SK-N-SH (cell line): Measurements from ENCODE around the gene BOLA3. TPM values are rescaled to one million over a fixed set of nuclear protein-coding genes. Genes with fewer than 3 reads are reported as not detected.

Source experiments
- CTCF ChIA-PET: fragments of 300-600, 350-600 bp; formaldehyde crosslinking; extraction: SDS; loops from one replicate; lab custom pipeline; 2021; lab: Yijun Ruan, JAX
- POLR2A ChIA-PET: fragments of 350-600 bp; sonication (Branson Sonifier 250); formaldehyde crosslinking; extraction: SDS; loops from one replicate; lab custom pipeline; 2020; ENCODE audit warnings: antibody characterized with exemption, inconsistent platforms; lab: Yijun Ruan, JAX
- DNase-seq: peaks from one replicate; pipeline ENCODE4 v3.0.0; 2012
- H2AFZ ChIP-seq: fragments of 200-600 bp; sonication (generic); 2 replicates; pipeline ENCODE4 v1.8.1; 2016; ENCODE audit warnings: antibody characterized with exemption, mild to moderate bottlenecking, low read depth
- H3F3A ChIP-seq: fragments of 200-600 bp; sonication (generic); replicated peaks from 2 replicates; pipeline ENCODE3; 2016; ENCODE audit warnings: antibody characterized with exemption, mild to moderate bottlenecking; ENCODE audit not compliant: insufficient read depth
- H3K27ac ChIP-seq, 2 experiments: fragments of 200-500 bp in 1 of 2; fragments of 200-600 bp in 1 of 2; sonication (Bioruptor generic) in 1 of 2; sonication (generic), shearing (Covaris generic) in 1 of 2; 2 replicates each; pipeline versions ENCODE4 v1.5.1 to v1.6.1; 2014 to 2016; ENCODE audit warnings: low read depth in 2 of 2, inconsistent platforms in 1 of 2, low read length in 1 of 2, mild to moderate bottlenecking in 1 of 2, mixed read lengths in 1 of 2
- H3K27me3 ChIP-seq: fragments of 200-600 bp; sonication (generic), shearing (Covaris generic); 2 replicates; pipeline ENCODE4 v1.6.1; 2016; ENCODE audit warnings: mixed run types; ENCODE audit not compliant: insufficient read depth
- H3K36me3 ChIP-seq, 2 experiments: fragments of 200-500 bp in 1 of 2; fragments of 200-600 bp in 1 of 2; sonication (Bioruptor generic) in 1 of 2; sonication (generic) in 1 of 2; replicated peaks in 1 of 2; 2 replicates each; pipeline versions ENCODE3 to v1.5.1; 2014 to 2016; ENCODE audit warnings: low read length in 1 of 2, mild to moderate bottlenecking in 1 of 2; ENCODE audit not compliant: insufficient read depth in 2 of 2, control insufficient read depth in 1 of 2
- H3K4me1 ChIP-seq, 2 experiments: fragments of 200-500 bp in 1 of 2; fragments of 200-600 bp in 1 of 2; sonication (Bioruptor generic) in 1 of 2; sonication (generic), shearing (Covaris generic) in 1 of 2; 2 replicates each; pipeline versions ENCODE4 v1.5.1 to v1.6.1; 2014 to 2016; ENCODE audit warnings: low read depth in 1 of 2, low read length in 1 of 2, mixed run types in 1 of 2; ENCODE audit not compliant: insufficient read depth in 2 of 2, control insufficient read depth in 1 of 2
- H3K4me2 ChIP-seq: fragments of 200-600 bp; sonication (generic), shearing (Covaris generic); 2 replicates; pipeline ENCODE4 v1.6.1; 2017; ENCODE audit warnings: mixed run types
- H3K4me3 ChIP-seq, 2 experiments: fragments of 200-500 bp in 1 of 2; fragments of 200-600 bp in 1 of 2; sonication (Bioruptor generic) in 1 of 2; sonication (generic), shearing (Covaris generic) in 1 of 2; 2 replicates each; pipeline versions ENCODE4 v1.5.1 to v1.8.1; 2014 to 2016; ENCODE audit warnings: low read depth in 2 of 2, inconsistent platforms in 1 of 2, low read length in 1 of 2, mild to moderate bottlenecking in 1 of 2, mixed read lengths in 1 of 2, moderate library complexity in 1 of 2
- H3K79me2 ChIP-seq: fragments of 200-600 bp; sonication (generic); 2 replicates; pipeline ENCODE4 v1.8.1; 2017; ENCODE audit warnings: mild to moderate bottlenecking; ENCODE audit not compliant: insufficient read depth
- H3K9ac ChIP-seq: fragments of 200-600 bp; sonication (generic); 2 replicates; pipeline ENCODE4 v1.6.1; 2017; ENCODE audit warnings: mixed run types
- H3K9me2 ChIP-seq: fragments of 200-600 bp; sonication (generic); 2 replicates; pipeline ENCODE4 v1.6.1; 2017; ENCODE audit warnings: mixed run types
- H3K9me3 ChIP-seq: fragments of 200-600 bp; sonication (generic); 2 replicates; pipeline ENCODE4 v1.6.1; 2017; ENCODE audit warnings: mixed run types, mild to moderate bottlenecking, moderate library complexity
- H4K20me1 ChIP-seq: fragments of 200-600 bp; sonication (generic); 2 replicates; pipeline ENCODE4 v1.6.1; 2017; ENCODE audit warnings: mild to moderate bottlenecking, mixed run types; ENCODE audit not compliant: insufficient read depth
- ELF1 ChIP-seq: IDR thresholded peaks from 2 replicates; pipeline ENCODE4 v1.4.0; 2012
- EZH2phosphoT487 ChIP-seq: fragments of 200-600 bp; sonication (generic); IDR thresholded peaks from 2 replicates; pipeline ENCODE4 v1.6.1; 2017; ENCODE audit warnings: low read depth, mixed run types, mild to moderate bottlenecking, antibody characterized with exemption, moderate library complexity, borderline replicate concordance
- FOSL2 ChIP-seq: IDR thresholded peaks from 2 replicates; pipeline ENCODE4 v1.4.0; 2012; ENCODE audit warnings: low read depth, mild to moderate bottlenecking, moderate library complexity, borderline replicate concordance
- FOXJ3 ChIP-seq: sonication (generic); formaldehyde crosslinking; IDR thresholded peaks from 2 replicates; pipeline ENCODE4 v1.5.1; 2020; ENCODE audit warnings: mild to moderate bottlenecking, missing genetic modification reagents
- FOXM1 ChIP-seq: IDR thresholded peaks from 2 replicates; pipeline ENCODE4 v1.4.0; 2012; ENCODE audit warnings: low read depth, mild to moderate bottlenecking
- GABPA ChIP-seq: IDR thresholded peaks from 2 replicates; pipeline ENCODE4 v1.4.0; 2012; ENCODE audit warnings: low read depth, mild to moderate bottlenecking
- JUND ChIP-seq: IDR thresholded peaks from 2 replicates; pipeline ENCODE4 v1.4.0; 2012
- MEF2A ChIP-seq: IDR thresholded peaks from 2 replicates; pipeline ENCODE4 v1.4.0; 2012; ENCODE audit warnings: low read depth, borderline replicate concordance
- MXI1 ChIP-seq: IDR thresholded peaks from 2 replicates; pipeline ENCODE4 v1.6.1; 2012; ENCODE audit warnings: mild to moderate bottlenecking, low read depth, low read length, improper control_type of control experiment
- NFIC ChIP-seq: IDR thresholded peaks from 2 replicates; pipeline ENCODE4 v1.4.0; 2012; ENCODE audit warnings: borderline replicate concordance
- NRF1 ChIP-seq: IDR thresholded peaks from 2 replicates; pipeline ENCODE4 v1.6.1; 2012; ENCODE audit warnings: low read depth, mild to moderate bottlenecking, low read length
- POLR2AphosphoS5 ChIP-seq: IDR thresholded peaks from 2 replicates; pipeline ENCODE4 v1.6.1; 2012; ENCODE audit warnings: low read depth, low read length
- RFX5 ChIP-seq: IDR thresholded peaks from 2 replicates; pipeline ENCODE4 v1.6.1; 2012; ENCODE audit warnings: mild to moderate bottlenecking, improper control_type of control experiment, low read length
- RXRA ChIP-seq: IDR thresholded peaks from 2 replicates; pipeline ENCODE4 v1.4.0; 2012; ENCODE audit warnings: low read depth, mild to moderate bottlenecking, borderline replicate concordance
- SIN3A ChIP-seq: IDR thresholded peaks from 2 replicates; pipeline ENCODE4 v1.6.1; 2012; ENCODE audit warnings: low read depth, mild to moderate bottlenecking, low read length, moderate library complexity, borderline replicate concordance
- TAF1 ChIP-seq: IDR thresholded peaks from 2 replicates; pipeline ENCODE4 v1.6.1; 2012; ENCODE audit warnings: low read depth, mild to moderate bottlenecking, low read length, moderate library complexity, borderline replicate concordance
- TCF12 ChIP-seq: IDR thresholded peaks from 2 replicates; pipeline ENCODE4 v1.4.0; 2012
- TEAD4 ChIP-seq: IDR thresholded peaks from 2 replicates; pipeline ENCODE4 v1.4.0; 2012; ENCODE audit warnings: mild to moderate bottlenecking, borderline replicate concordance; ENCODE audit not compliant: insufficient read depth
- USF2 ChIP-seq: fragments of 150-350 bp; IDR thresholded peaks from 2 replicates; pipeline ENCODE4 v1.6.1; 2017; ENCODE audit warnings: antibody characterized with exemption, low read length, low read depth, borderline replicate concordance
- YY1 ChIP-seq: IDR thresholded peaks from 2 replicates; pipeline ENCODE4 v1.4.0; 2012; ENCODE audit warnings: low read depth, mild to moderate bottlenecking
- ZBTB33 ChIP-seq: IDR thresholded peaks from 2 replicates; pipeline ENCODE4 v1.4.0; 2012; ENCODE audit warnings: low read depth, borderline replicate concordance
- WGBS: methylation state at CpG from one replicate; pipeline ENCODE4 v1.1.6; 2017; ENCODE audit warnings: low lambda C conversion rate; 5-methylcytosine and 5-hydroxymethylcytosine counted together
- polyA plus RNA-seq, 3 experiments: library from polyadenylated mRNA; depleted of rRNA; stranded (reverse); fragments of >200 nt; gene quantifications; 2 replicates each; pipeline ENCODE4 v1.2.3, GENCODE V29; 2012
- TF ChIP-seq, protein P1 (sequence below): IDR thresholded peaks from 2 replicates; pipeline ENCODE4 v1.6.1; 2012; ENCODE audit warnings: mild to moderate bottlenecking, low read depth, low read length, moderate library complexity
- TF ChIP-seq, protein P2 (sequence below): fragments of 150-350 bp; IDR thresholded peaks from 2 replicates; pipeline ENCODE4 v1.6.1; 2016; ENCODE audit warnings: mild to moderate bottlenecking, low read depth, low read length
- TF ChIP-seq, protein P3 (sequence below): IDR thresholded peaks from 2 replicates; pipeline ENCODE4 v1.4.0; 2012; ENCODE audit warnings: low read depth

The BOLA3 gene
- 64.4 and 90.1 TPM in 2 replicates for polyA plus RNA-seq (2012; rRNA removed)
- 96.8 and 144 TPM in 2 replicates for polyA plus RNA-seq (2012; cell fraction: cytosol; rRNA removed)
- polyA plus RNA-seq (2012; cell fraction: nucleus; rRNA removed): 17.9 and 18.5 TPM in 2 replicates

- WGBS: 10% methylated on average over 22 of the region's 67 CpGs
- no peaks in the 10 kb centered on the region for H3K9me2 ChIP-seq
- peak within 1 kb of the TSS; percentile 74 for H3K9ac ChIP-seq
- peaks cover 41% of the 10 kb centered on the region for H3F3A ChIP-seq
- H3K27ac ChIP-seq: peak within 1 kb of the TSS; percentile 67 to 81
- no peaks in the 10 kb centered on the region for H4K20me1 ChIP-seq
- H3K36me3 ChIP-seq: peaks cover 20 to 26% of the 10 kb centered on the region in 2 experiments
- H3K9me3 ChIP-seq: no peaks in the 10 kb centered on the region
- DNase-seq: peak; percentile 99
- H3K4me3 ChIP-seq: peak within 1 kb of the TSS; percentile 93 to 99
- ChIA-PET POLR2A (interaction anchor here (0.7 to 3.5 kb wide), 9 partner anchors 13 to 320 kb away, joined by 3 to 8 read pairs (median 4); partner anchors contain the start of genes MOB1A, MTHFD2 and STAMBP), CTCF (interaction anchor here (0.6 to 8.7 kb wide), 28 partner anchors 10 to 410 kb away, joined by 3 to 155 read pairs (median 4); partner anchors contain the start of genes STAMBP and TPRKB)
- H2AFZ ChIP-seq: peak within 1 kb of the TSS; percentile 98
- peaks cover 41% of the 10 kb centered on the region for H3K79me2 ChIP-seq
- H3K4me2 ChIP-seq: peak within 1 kb of the TSS; percentile 93
- H3K27me3 ChIP-seq: no peaks in the 10 kb centered on the region
- peaks cover 4 to 22% of the 10 kb centered on the region in 2 experiments; a peak in 3 of 4 replicates for H3K4me1 ChIP-seq
- TF ChIP-seq EZH2phosphoT487 (no peak), RFX5 (no peak), ELF1 (0 out of 2 replicates have a peak, but pooled peaks have one; percentile 25), TEAD4 (no peak), USF2 (no peak), TAF1 (peak; percentile 90), SIN3A (peak; percentile 86; the same call in 1 of the 2 replicates), GABPA (no peak), TCF12 (no peak), MEF2A (no peak), NFIC (no peak), FOSL2 (no peak), POLR2AphosphoS5 (peak; percentile 80), YY1 (peak; percentile 88), NRF1 (no peak), ZBTB33 (peak; percentile 37; the same call in 1 of the 2 replicates), FOXM1 (no peak), JUND (no peak), MXI1 (peak; percentile 90), FOXJ3 (no peak), RXRA (peak; percentile 64; the same call in 1 of the 2 replicates)
- TF ChIP-seq, protein P1, sequence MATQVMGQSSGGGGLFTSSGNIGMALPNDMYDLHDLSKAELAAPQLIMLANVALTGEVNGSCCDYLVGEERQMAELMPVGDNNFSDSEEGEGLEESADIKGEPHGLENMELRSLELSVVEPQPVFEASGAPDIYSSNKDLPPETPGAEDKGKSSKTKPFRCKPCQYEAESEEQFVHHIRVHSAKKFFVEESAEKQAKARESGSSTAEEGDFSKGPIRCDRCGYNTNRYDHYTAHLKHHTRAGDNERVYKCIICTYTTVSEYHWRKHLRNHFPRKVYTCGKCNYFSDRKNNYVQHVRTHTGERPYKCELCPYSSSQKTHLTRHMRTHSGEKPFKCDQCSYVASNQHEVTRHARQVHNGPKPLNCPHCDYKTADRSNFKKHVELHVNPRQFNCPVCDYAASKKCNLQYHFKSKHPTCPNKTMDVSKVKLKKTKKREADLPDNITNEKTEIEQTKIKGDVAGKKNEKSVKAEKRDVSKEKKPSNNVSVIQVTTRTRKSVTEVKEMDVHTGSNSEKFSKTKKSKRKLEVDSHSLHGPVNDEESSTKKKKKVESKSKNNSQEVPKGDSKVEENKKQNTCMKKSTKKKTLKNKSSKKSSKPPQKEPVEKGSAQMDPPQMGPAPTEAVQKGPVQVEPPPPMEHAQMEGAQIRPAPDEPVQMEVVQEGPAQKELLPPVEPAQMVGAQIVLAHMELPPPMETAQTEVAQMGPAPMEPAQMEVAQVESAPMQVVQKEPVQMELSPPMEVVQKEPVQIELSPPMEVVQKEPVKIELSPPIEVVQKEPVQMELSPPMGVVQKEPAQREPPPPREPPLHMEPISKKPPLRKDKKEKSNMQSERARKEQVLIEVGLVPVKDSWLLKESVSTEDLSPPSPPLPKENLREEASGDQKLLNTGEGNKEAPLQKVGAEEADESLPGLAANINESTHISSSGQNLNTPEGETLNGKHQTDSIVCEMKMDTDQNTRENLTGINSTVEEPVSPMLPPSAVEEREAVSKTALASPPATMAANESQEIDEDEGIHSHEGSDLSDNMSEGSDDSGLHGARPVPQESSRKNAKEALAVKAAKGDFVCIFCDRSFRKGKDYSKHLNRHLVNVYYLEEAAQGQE: peak; percentile 54
- TF ChIP-seq, protein P2, sequence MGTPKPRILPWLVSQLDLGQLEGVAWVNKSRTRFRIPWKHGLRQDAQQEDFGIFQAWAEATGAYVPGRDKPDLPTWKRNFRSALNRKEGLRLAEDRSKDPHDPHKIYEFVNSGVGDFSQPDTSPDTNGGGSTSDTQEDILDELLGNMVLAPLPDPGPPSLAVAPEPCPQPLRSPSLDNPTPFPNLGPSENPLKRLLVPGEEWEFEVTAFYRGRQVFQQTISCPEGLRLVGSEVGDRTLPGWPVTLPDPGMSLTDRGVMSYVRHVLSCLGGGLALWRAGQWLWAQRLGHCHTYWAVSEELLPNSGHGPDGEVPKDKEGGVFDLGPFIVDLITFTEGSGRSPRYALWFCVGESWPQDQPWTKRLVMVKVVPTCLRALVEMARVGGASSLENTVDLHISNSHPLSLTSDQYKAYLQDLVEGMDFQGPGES: no peak
- TF ChIP-seq, protein P3, sequence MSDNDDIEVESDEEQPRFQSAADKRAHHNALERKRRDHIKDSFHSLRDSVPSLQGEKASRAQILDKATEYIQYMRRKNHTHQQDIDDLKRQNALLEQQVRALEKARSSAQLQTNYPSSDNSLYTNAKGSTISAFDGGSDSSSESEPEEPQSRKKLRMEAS: peak; percentile 54
Measured at GRCh38 chr2:74147727-74148456, at the start of gene BOLA3. Gene BOLA3 (minus strand): TSS chr2:74147912. CDS start chr2:74147874, 38 bp downstream.
